ENCODE results near the gene ABCB4.

GRCh38 chr7:87497482-87497881 is 22.0 kb upstream of the ABCB4 start:
- TF ChIP-seq CTCF (IDR thresholded peaks at IDR 0.05) = no peak
- TF ChIP-seq POLR2A (IDR thresholded peaks at IDR 0.05) = no peak

All from lower leg skin (tissue), 3 donors.